IMR-90 (cell line): ENCODE measurements around the gene TUBGCP2. TPM values are rescaled to one million over a fixed set of nuclear protein-coding genes. Genes with fewer than 3 reads are reported as not detected.

Source experiments
- ATAC-seq: fragments of 200-7000 bp; cut with Tn5 transposase; 2 replicates; pipeline ENCODE4 v1.9.1; 2020; ENCODE audit warnings: low read depth, mild to moderate bottlenecking, moderate library complexity
- BruUV-seq: library from RNA; stranded (reverse); fragments of 400-500 nt; replicated peaks from 2 replicates; lab custom pipeline; 2021; lab: Mats Ljungman, UMichigan
- CTCF ChIA-PET: fragments of 300-600 bp; formaldehyde crosslinking; extraction: SDS; loops from one replicate; lab custom pipeline; 2021; ENCODE audit warnings: antibody characterized with exemption; lab: Yijun Ruan, JAX
- POLR2A ChIA-PET: fragments of 300-600 bp; sonication (Branson Sonifier 250); formaldehyde crosslinking; loops from one replicate; lab custom pipeline; 2022; ENCODE audit warnings: antibody characterized with exemption; ENCODE audit not compliant: unreplicated experiment; lab: Charles Lee
- DNase-seq: peaks from one replicate; pipeline ENCODE4 v3.0.0; 2013
- H2AFZ ChIP-seq: replicated peaks from 2 replicates; pipeline ENCODE3; 2013; ENCODE audit warnings: low read length, mild to moderate bottlenecking; ENCODE audit not compliant: poor library complexity
- H2AK5ac ChIP-seq: 2 replicates; pipeline ENCODE4 v1.6.1; 2013; ENCODE audit warnings: low read depth, low read length, inconsistent platforms
- H2AK9ac ChIP-seq: replicated peaks from 2 replicates; pipeline ENCODE3; 2013; ENCODE audit warnings: mild to moderate bottlenecking, low read depth, low read length, moderate library complexity; ENCODE audit not compliant: poor library complexity
- H2BK120ac ChIP-seq: 2 replicates; pipeline ENCODE4 v1.6.1; 2013; ENCODE audit warnings: low read depth, low read length, inconsistent platforms
- H2BK15ac ChIP-seq: 3 replicates; pipeline ENCODE4 v1.6.1; 2013; ENCODE audit warnings: low read depth, low read length, inconsistent platforms
- H2BK20ac ChIP-seq: 2 replicates; pipeline ENCODE4 v1.6.1; 2013; ENCODE audit warnings: low read depth, mild to moderate bottlenecking, inconsistent platforms, low read length, moderate library complexity
- H2BK5ac ChIP-seq: 2 replicates; pipeline ENCODE4 v1.6.1; 2013; ENCODE audit warnings: mild to moderate bottlenecking, low read depth, low read length, inconsistent platforms; ENCODE audit not compliant: poor library complexity, severe bottlenecking
- H3K14ac ChIP-seq: replicated peaks from 2 replicates; pipeline ENCODE4 v1.6.1; 2013; ENCODE audit warnings: low read depth, low read length, inconsistent platforms
- H3K18ac ChIP-seq: 2 replicates; pipeline ENCODE4 v1.6.1; 2013; ENCODE audit warnings: low read depth, low read length, control low read depth
- H3K23ac ChIP-seq: 2 replicates; pipeline ENCODE4 v1.6.1; 2013; ENCODE audit warnings: low read depth, low read length, inconsistent platforms
- H3K27ac ChIP-seq: 2 replicates; pipeline ENCODE4 v1.5.1; 2013; ENCODE audit warnings: mild to moderate bottlenecking, control low read depth, low read length; ENCODE audit not compliant: insufficient read depth
- H3K27me3 ChIP-seq: 2 replicates; pipeline ENCODE4 v1.6.1; 2013; ENCODE audit warnings: low read length; ENCODE audit not compliant: control insufficient read depth, insufficient read depth
- H3K36me3 ChIP-seq: 2 replicates; pipeline ENCODE4 v1.6.1; 2013; ENCODE audit warnings: low read length, mixed read lengths; ENCODE audit not compliant: control insufficient read depth, insufficient read depth
- H3K4ac ChIP-seq: 2 replicates; pipeline ENCODE4 v1.6.1; 2013; ENCODE audit warnings: low read depth, low read length, inconsistent platforms
- H3K4me1 ChIP-seq: 2 replicates; pipeline ENCODE4 v1.6.1; 2013; ENCODE audit warnings: low read length, mixed read lengths; ENCODE audit not compliant: control insufficient read depth, insufficient read depth
- H3K4me2 ChIP-seq: 2 replicates; pipeline ENCODE4 v1.6.1; 2013; ENCODE audit warnings: low read depth, mild to moderate bottlenecking, control low read depth, low read length, moderate library complexity
- H3K4me3 ChIP-seq: 2 replicates; pipeline ENCODE4 v1.5.1; 2013; ENCODE audit warnings: low read depth, mild to moderate bottlenecking, control low read depth, low read length, moderate library complexity; ENCODE audit not compliant: insufficient read depth
- H3K56ac ChIP-seq: 2 replicates; pipeline ENCODE4 v1.6.1; 2013; ENCODE audit warnings: low read length, inconsistent platforms; ENCODE audit not compliant: insufficient read depth; ENCODE audit errors: extremely low read depth
- H3K79me1 ChIP-seq, 2 experiments: 2 replicates each; pipeline ENCODE4 v1.6.1; 2013; ENCODE audit warnings: low read length in 2 of 2, inconsistent platforms in 1 of 2, low read depth in 1 of 2
- H3K9ac ChIP-seq: 2 replicates; pipeline ENCODE4 v1.6.1; 2013; ENCODE audit warnings: low read depth, low read length, control low read depth
- H3K9me1 ChIP-seq: 2 replicates; pipeline ENCODE4 v1.6.1; 2013; ENCODE audit warnings: low read length, inconsistent platforms; ENCODE audit not compliant: insufficient read depth
- H3K9me3 ChIP-seq: 2 replicates; pipeline ENCODE4 v1.6.1; 2013; ENCODE audit warnings: low read length; ENCODE audit not compliant: control insufficient read depth, insufficient read depth
- H4K20me1 ChIP-seq: 2 replicates; pipeline ENCODE4 v1.6.1; 2013; ENCODE audit warnings: low read length, inconsistent platforms; ENCODE audit not compliant: insufficient read depth
- H4K5ac ChIP-seq: 2 replicates; pipeline ENCODE4 v1.6.1; 2013; ENCODE audit warnings: mild to moderate bottlenecking, low read depth, low read length, control low read depth
- H4K8ac ChIP-seq, 2 experiments: 2 replicates each; pipeline ENCODE4 v1.6.1; 2013; ENCODE audit warnings: low read depth in 2 of 2, low read length in 2 of 2, control low read depth in 1 of 2, inconsistent platforms in 1 of 2
- H4K91ac ChIP-seq: 2 replicates; pipeline ENCODE4 v1.6.1; 2013; ENCODE audit warnings: low read depth, low read length, inconsistent platforms; ENCODE audit not compliant: insufficient read depth
- BHLHE40 ChIP-seq: fragments of 150-350 bp; IDR thresholded peaks from 2 replicates; pipeline ENCODE4 v1.6.1; 2016; ENCODE audit warnings: mild to moderate bottlenecking, low read depth, low read length
- CEBPB ChIP-seq: IDR thresholded peaks from 2 replicates; pipeline ENCODE4 v1.6.1; 2012; ENCODE audit warnings: low read depth, low read length, improper control_type of control experiment
- CHD1 ChIP-seq: IDR thresholded peaks from 2 replicates; pipeline ENCODE4 v1.6.1; 2012; ENCODE audit warnings: low read depth, low read length, improper control_type of control experiment
- CTCF ChIP-seq: conservative IDR thresholded peaks from 2 replicates; pipeline ENCODE4 v1.5.1; 2012; ENCODE audit warnings: mild to moderate bottlenecking, low read depth, low read length, improper control_type of control experiment
- ELK1 ChIP-seq: fragments of 150-350 bp; IDR thresholded peaks from 2 replicates; pipeline ENCODE4 v1.6.1; 2016; ENCODE audit warnings: low read depth, mild to moderate bottlenecking, low read length, moderate library complexity, borderline replicate concordance
- FOS ChIP-seq: fragments of 150-350 bp; IDR thresholded peaks from 2 replicates; pipeline ENCODE4 v1.6.1; 2016; ENCODE audit warnings: low read depth, low read length
- MAFK ChIP-seq: IDR thresholded peaks from 2 replicates; pipeline ENCODE4 v1.6.1; 2012; ENCODE audit warnings: low read depth, low read length, improper control_type of control experiment
- MAZ ChIP-seq: IDR thresholded peaks from 2 replicates; pipeline ENCODE4 v1.6.1; 2012; ENCODE audit warnings: low read depth, mild to moderate bottlenecking, low read length, improper control_type of control experiment, moderate library complexity, borderline replicate concordance
- MXI1 ChIP-seq: IDR thresholded peaks from 2 replicates; pipeline ENCODE4 v1.6.1; 2012; ENCODE audit warnings: low read depth, mild to moderate bottlenecking, low read length, moderate library complexity, borderline replicate concordance
- NFE2L2 ChIP-seq: fragments of 150-350 bp; IDR thresholded peaks from 2 replicates; pipeline ENCODE4 v1.6.1; 2016; ENCODE audit warnings: low read depth, mild to moderate bottlenecking, low read length
- POLR2A ChIP-seq: IDR thresholded peaks from 2 replicates; pipeline ENCODE4 v1.6.1; 2012; ENCODE audit warnings: mild to moderate bottlenecking, low read depth, low read length
- RAD21 ChIP-seq: IDR thresholded peaks from 2 replicates; pipeline ENCODE4 v1.6.1; 2012; ENCODE audit warnings: low read length, improper control_type of control experiment
- RCOR1 ChIP-seq: IDR thresholded peaks from 2 replicates; pipeline ENCODE4 v1.6.1; 2012; ENCODE audit warnings: mild to moderate bottlenecking, low read length, improper control_type of control experiment; ENCODE audit not compliant: insufficient replicate concordance
- RFX5 ChIP-seq: IDR thresholded peaks from 2 replicates; pipeline ENCODE4 v1.8.0; 2012; ENCODE audit warnings: low read depth, mild to moderate bottlenecking, low read length, moderate library complexity
- SMC3 ChIP-seq: fragments of 150-350 bp; IDR thresholded peaks from 2 replicates; pipeline ENCODE4 v1.6.1; 2016; ENCODE audit warnings: low read depth, mild to moderate bottlenecking, antibody characterized with exemption, low read length, moderate library complexity
- USF2 ChIP-seq: fragments of 150-350 bp; IDR thresholded peaks from 2 replicates; pipeline ENCODE4 v1.6.1; 2017; ENCODE audit warnings: mild to moderate bottlenecking, antibody characterized with exemption, low read length, low read depth
- WGBS, 2 experiments: methylation state at CpG; one replicate each; pipeline versions ENCODE4 v1.1.5 to v1.1.7; 2013; ENCODE audit warnings: missing lambda C conversion rate in 2 of 2; ENCODE audit not compliant: insufficient read length in 1 of 2; ENCODE audit errors: extremely low coverage in 2 of 2; 5-methylcytosine and 5-hydroxymethylcytosine counted together
- dilution Hi-C: fragments of 300-500 bp; cut with HindIII; formaldehyde crosslinking; loops from one replicate; pipeline ENCODE4 v1.14.3; 2018; ENCODE audit warnings: low sequenced_read_pairs; ENCODE audit not compliant: unreplicated experiment
- in situ Hi-C: fragments of 300-500 bp; cut with MboI; formaldehyde crosslinking; loops from 3 replicates; pipeline ENCODE4 v1.14.3; 2019; ENCODE audit warnings: low sequenced_read_pairs, inconsistent platforms, mixed read lengths
- intact Hi-C: fragments of 100-400 bp; cut with micrococcal nuclease; formaldehyde crosslinking; loops from 2 replicates; pipeline ENCODE4 v1.10.0; 2022
- polyA plus RNA-seq, 3 experiments: library from polyadenylated mRNA; depleted of rRNA; stranded (reverse); fragments of >200 nt; gene quantifications; 2 replicates each; pipeline ENCODE4 v1.2.3, GENCODE V29; 2012; ENCODE audit warnings: low replicate concordance in 1 of 3
- total RNA-seq: library from RNA; depleted of rRNA; stranded (reverse); fragments of >200 nt; gene quantifications from 2 replicates; pipeline ENCODE4 v1.2.3, GENCODE V29; 2012

The TUBGCP2 gene
- total and polyA plus RNA-seq, 2 of the 4 experiments (the other 2 are of a cell fraction) = 48.1 to 72.6 TPM

GRCh38 chr10:133324857-133325260, 16.2 kb upstream of the TUBGCP2 start:
- DNase-seq (no peak), ATAC-seq (no peak)
- Histone ChIP-seq H3K9me3 (no peaks in the 10 kb centered on the region), H3K9me1 (0 out of 2 replicates have a peak, but pooled peaks cover 6% of the 10 kb centered on the region), H4K91ac (no peak overlapping the region), H4K5ac (no peak overlapping the region), H4K8ac (no peak overlapping the region), H2AK9ac (peak overlapping the region; percentile 72), H3K14ac (no peak overlapping the region), H3K4me3 (no peak overlapping the region), H2BK5ac (no peak overlapping the region), H2BK15ac (no peak overlapping the region), H3K56ac (no peak overlapping the region), H3K4me1 (peaks cover 18% of the 10 kb centered on the region), H3K23ac (no peak overlapping the region), H3K79me1 (no peaks in the 10 kb centered on the region), H2BK120ac (no peak overlapping the region), H3K18ac (no peak overlapping the region), H3K4me2 (peak overlapping the region; percentile 50), H2BK20ac (no peak overlapping the region), H3K4ac (no peak overlapping the region), H4K20me1 (0 out of 2 replicates have a peak, but pooled peaks cover 3% of the 10 kb centered on the region), H3K9ac (no peak overlapping the region), H3K27me3 (peaks cover 16% of the 10 kb centered on the region), H2AK5ac (no peak overlapping the region), H3K27ac (no peak overlapping the region), H3K36me3 (no peaks in the 10 kb centered on the region), H2AFZ (peak overlapping the region; percentile 86)
- in situ Hi-C loops = loop anchor here (10.0 kb wide), 1 partner anchor 170 kb away; no protein-coding TSS in a partner anchor
- ChIA-PET CTCF (interaction anchor here (1.2 kb wide), 1 partner anchor 17 kb away, joined by 5 read pairs; no protein-coding TSS in a partner anchor), POLR2A (no interaction called here)
- TF ChIP-seq RAD21 (no peak), BHLHE40 (no peak), CHD1 (no peak), RCOR1 (no peak), RFX5 (no peak), MAFK (no peak), MAZ (no peak), ELK1 (no peak), CEBPB (no peak), SMC3 (no peak), CTCF (no peak), NFE2L2 (no peak), MXI1 (no peak), FOS (no peak), USF2 (no peak), POLR2A (no peak)
- no TSS peak for BruUV-seq
- intact Hi-C loops = loop anchor here (10.0 kb wide), 2 partner anchors 50 to 200 kb away; partner anchors contain the start of genes CYP2E1, ECHS1 and PAOX
- WGBS, 2 experiments = no CpG with 5 or more reads among the region's 20 CpGs
- dilution Hi-C loops = no loop called here
